Breast epithelium (tissue), 3 donors: ENCODE data around the gene SERAC1.

ENCODE experiments used
- CTCF ChIP-seq, 3 donors: fragments of 450-650 bp; IDR thresholded peaks; one replicate each; pipeline ENCODE4 v1.5.1; 2016 to 2017; ENCODE audit warnings: antibody characterized with exemption in 3 of 3, mild to moderate bottlenecking in 3 of 3, moderate library complexity in 3 of 3
- POLR2AphosphoS5 ChIP-seq, 3 donors: sonication (generic); formaldehyde crosslinking; IDR thresholded peaks; one replicate each; pipeline ENCODE4 v1.6.1; 2017; ENCODE audit warnings: antibody characterized with exemption in 3 of 3

GRCh38 chr6:158076548-158076947, 91.5 kb downstream of the SERAC1 start:
- no peak for TF ChIP-seq POLR2AphosphoS5 (IDR thresholded peaks at IDR 0.05)
- no peak for TF ChIP-seq CTCF (IDR thresholded peaks at IDR 0.05)
